HCT116 (cell line): ENCODE results near the gene SORBS1. TPM values are rescaled to one million over a fixed set of nuclear protein-coding genes. Genes with fewer than 3 reads are reported as not detected.

Experiments used
- ATAC-seq: fragments of 200-7000 bp; cut with Tn5 transposase; 2 replicates; pipeline ENCODE4 v1.9.1; 2020; ENCODE audit warnings: mild to moderate bottlenecking, moderate library complexity
- BruUV-seq: library from RNA; stranded (reverse); fragments of 400-500 nt; replicated peaks from 2 replicates; lab custom pipeline; 2021; lab: Mats Ljungman, UMichigan
- CTCF ChIA-PET: fragments of 300-600 bp; sonication (Branson Sonifier 250); formaldehyde crosslinking; loops from one replicate; lab custom pipeline; 2021; ENCODE audit warnings: antibody characterized with exemption; lab: Charles Lee
- POLR2A ChIA-PET: fragments of 300-600, 350-600 bp; sonication (Branson Sonifier 250); formaldehyde crosslinking; loops from one replicate; lab custom pipeline; 2021; ENCODE audit warnings: antibody characterized with exemption; lab: Charles Lee
- RAD21 ChIA-PET, 2 experiments: fragments of 300-600 bp; sonication (Branson Sonifier 250); formaldehyde crosslinking; loops; one replicate each; lab custom pipeline; 2023; ENCODE audit warnings: low total read pairs in 2 of 2; ENCODE audit not compliant: uncharacterized antibody in 2 of 2, unreplicated experiment in 2 of 2, low non-redundant PET in 1 of 2; lab: Charles Lee
- DNase-seq: peaks from one replicate; pipeline ENCODE4 v3.0.0-alpha.2; 2010; ENCODE audit warnings: low read depth, low spot score
- H2AFZ ChIP-seq: fragments of 200-600 bp; shearing (Covaris generic), sonication (generic); 2 replicates; pipeline ENCODE4 v1.6.1; 2017; ENCODE audit warnings: low read depth, mixed run types, mixed read lengths, antibody characterized with exemption, low read length; ENCODE audit not compliant: poor library complexity, severe bottlenecking
- H3K27ac ChIP-seq: 2 replicates; pipeline ENCODE4 v1.5.1; 2012; ENCODE audit warnings: low read depth, low read length
- H3K27me3 ChIP-seq: fragments of 200-600 bp; sonication (generic); 2 replicates; pipeline ENCODE4 v1.6.1; 2016; ENCODE audit warnings: mixed run types, low read length, mixed read lengths; ENCODE audit not compliant: insufficient read depth
- H3K36me3 ChIP-seq, 2 experiments: fragments of 200-500 bp in 1 of 2; fragments of 200-600 bp in 1 of 2; sonication (Bioruptor generic) in 1 of 2; sonication (generic) in 1 of 2; 2 replicates each; pipeline versions ENCODE4 v1.5.1 to v1.6.1; 2014 to 2016; ENCODE audit warnings: low read length in 2 of 2, inconsistent platforms in 1 of 2, mixed read lengths in 1 of 2, mixed run types in 1 of 2; ENCODE audit not compliant: insufficient read depth in 2 of 2, control insufficient read depth in 1 of 2
- H3K4me1 ChIP-seq, 2 experiments: fragments of 200-600 bp in 1 of 2; sonication (generic) in 1 of 2; 2 replicates each; pipeline versions ENCODE4 v1.5.1 to v1.6.1; 2012 to 2017; ENCODE audit warnings: low read length in 2 of 2, inconsistent platforms in 1 of 2, mild to moderate bottlenecking in 1 of 2, mixed read lengths in 1 of 2, mixed run types in 1 of 2, moderate library complexity in 1 of 2; ENCODE audit not compliant: insufficient read depth in 2 of 2, control insufficient read depth in 1 of 2
- H3K4me2 ChIP-seq: fragments of 200-600 bp; sonication (generic); 2 replicates; pipeline ENCODE4 v1.6.1; 2017; ENCODE audit warnings: mixed run types, low read length, mixed read lengths
- H3K4me3 ChIP-seq, 2 experiments: fragments of 200-600 bp in 1 of 2; sonication (generic) in 1 of 2; replicated peaks in 1 of 2; 2 replicates each; pipeline ENCODE4 v1.5.1; 2011 to 2016; ENCODE audit warnings: low read length in 2 of 2, control low read depth in 1 of 2, low read depth in 1 of 2, mild to moderate bottlenecking in 1 of 2, mixed read lengths in 1 of 2, mixed run types in 1 of 2
- H3K79me2 ChIP-seq: fragments of 200-600 bp; sonication (generic); 2 replicates; pipeline ENCODE4 v1.6.1; 2017; ENCODE audit warnings: mild to moderate bottlenecking, mixed run types, low read length, moderate library complexity, mixed read lengths; ENCODE audit not compliant: insufficient read depth
- H3K9ac ChIP-seq: fragments of 200-600 bp; sonication (generic); 2 replicates; pipeline ENCODE4 v1.6.1; 2016; ENCODE audit warnings: low read length, mixed read lengths
- H3K9me2 ChIP-seq: fragments of 200-600 bp; sonication (generic), shearing (Covaris generic); 2 replicates; pipeline ENCODE4 v1.6.1; 2017; ENCODE audit warnings: mixed run types, mild to moderate bottlenecking, moderate library complexity; ENCODE audit not compliant: insufficient read depth
- H3K9me3 ChIP-seq, 2 experiments: fragments of 200-500 bp in 1 of 2; fragments of 200-600 bp in 1 of 2; sonication (Bioruptor generic) in 1 of 2; sonication (generic) in 1 of 2; 2 replicates each; pipeline ENCODE4 v1.6.1; 2014 to 2017; ENCODE audit warnings: low read length in 2 of 2, mixed read lengths in 2 of 2, inconsistent platforms in 1 of 2, low read depth in 1 of 2, mild to moderate bottlenecking in 1 of 2, mixed run types in 1 of 2, moderate library complexity in 1 of 2; ENCODE audit not compliant: control insufficient read depth in 1 of 2, insufficient read depth in 1 of 2
- H4K20me1 ChIP-seq: fragments of 200-600 bp; sonication (generic), shearing (Covaris generic); 2 replicates; pipeline ENCODE4 v1.6.1; 2017; ENCODE audit warnings: mixed run types, mild to moderate bottlenecking, moderate library complexity; ENCODE audit not compliant: insufficient read depth
- ATF3 ChIP-seq: IDR thresholded peaks from 2 replicates; pipeline ENCODE4 v1.6.1; 2012
- CEBPB ChIP-seq: IDR thresholded peaks from 2 replicates; pipeline ENCODE4 v1.6.1; 2012; ENCODE audit warnings: low read depth
- FOSL1 ChIP-seq: IDR thresholded peaks from 2 replicates; pipeline ENCODE4 v1.6.1; 2012; ENCODE audit warnings: low read depth
- POLR2AphosphoS5 ChIP-seq: IDR thresholded peaks from 2 replicates; pipeline ENCODE4 v1.6.1; 2011; ENCODE audit warnings: mild to moderate bottlenecking, low read depth, low read length, moderate library complexity
- RAD21 ChIP-seq: IDR thresholded peaks from 2 replicates; pipeline ENCODE4 v1.6.1; 2012; ENCODE audit warnings: low read depth, mild to moderate bottlenecking
- REST ChIP-seq: IDR thresholded peaks from 2 replicates; pipeline ENCODE4 v1.6.1; 2012; ENCODE audit warnings: low read depth
- SRF ChIP-seq: IDR thresholded peaks from 2 replicates; pipeline ENCODE4 v1.6.1; 2012; ENCODE audit warnings: low read depth
- TCF7L2 ChIP-seq: IDR thresholded peaks from 2 replicates; pipeline ENCODE4 v1.7.0; 2011; ENCODE audit warnings: borderline replicate concordance, inconsistent platforms; ENCODE audit not compliant: insufficient read depth, insufficient read length; ENCODE audit errors: extremely low read depth
- ZBTB33 ChIP-seq: IDR thresholded peaks from 2 replicates; pipeline ENCODE4 v1.6.1; 2011; ENCODE audit warnings: mild to moderate bottlenecking, low read length, moderate library complexity; ENCODE audit not compliant: insufficient replicate concordance; ENCODE audit errors: extremely low read depth
- intact Hi-C: fragments of 100-400 bp; cut with micrococcal nuclease; formaldehyde crosslinking; loops from 2 replicates; pipeline ENCODE4 v1.10.0; 2022
- total RNA-seq: library from RNA; stranded (reverse); gene quantifications from one replicate; pipeline ENCODE4 v1.2.1, GENCODE V29; 2021; ENCODE audit not compliant: unreplicated experiment

The SORBS1 gene
- total RNA-seq, 1 experiment from 2014 or later: 3.4 TPM

- Histone ChIP-seq H3K9me3 (no peaks in the 10 kb centered on the region), H3K79me2 (no peaks in the 10 kb centered on the region), H3K4me1 (peaks cover 0 to 6% of the 10 kb centered on the region in 2 experiments; a peak in 3 of 4 replicates), H3K9me2 (no peaks in the 10 kb centered on the region), H3K27ac (no peak overlapping the region), H3K36me3 (no peaks in the 10 kb centered on the region), H4K20me1 (no peaks in the 10 kb centered on the region), H2AFZ (no peak overlapping the region), H3K4me2 (no peak overlapping the region), H3K9ac (no peak overlapping the region), H3K4me3 (no peak overlapping the region), H3K27me3 (no peaks in the 10 kb centered on the region)
- TF ChIP-seq ATF3 (no peak), SRF (no peak), POLR2AphosphoS5 (no peak), FOSL1 (no peak), CEBPB (no peak), RAD21 (no peak), ZBTB33 (no peak), TCF7L2 (no peak), REST (no peak)
- DNase-seq: no peak
- ATAC-seq: no peak
- intact Hi-C loops: no loop called here
- ChIA-PET POLR2A (no interaction called here), CTCF (no interaction called here), RAD21 (no interaction called here)
- BruUV-seq: no TSS peak
Measured at GRCh38 chr10:95339863-95340262, 221.3 kb downstream of the SORBS1 start.
